ENCODE measurements around the gene RELN.

GRCh38 chr7:103771294-103771693 lies 218.2 kb downstream of the RELN start:
- no peak for TF ChIP-seq CTCF (optimal IDR thresholded peaks at IDR 0.05 in 1 of 3, IDR thresholded peaks at IDR 0.05 in 1 of 3, conservative IDR thresholded peaks at IDR 0.05 in 1 of 3; ENCODE audit: extremely low read depth in 1 of 3, insufficient read depth in 2 of 3, low read length in 3 of 3)
- no peak for TF ChIP-seq EZH2 (IDR thresholded peaks at IDR 0.05; ENCODE audit: low read length)

Measured in keratinocyte (primary cell).